ENCODE measurements around the gene GRAMD1A.

GRCh38 chr19:35042056-35042730, 42.1 kb downstream of the GRAMD1A start:
- no peak for TF ChIP-seq CTCF (IDR thresholded peaks at IDR 0.05)
- no peak for TF ChIP-seq POLR2A (IDR thresholded peaks at IDR 0.05)

Data from Peyer's patch (tissue), 4 donors.